GM18517 (cell line): ENCODE results near the gene NFS1.
"Not testable (repeated sequence)": the region's sequence is repeated elsewhere in the genome, so short reads cannot be mapped to it uniquely, and the experiment has no call there.

Source experiments
- ATAC-seq: cut with Tn5 transposase; IDR thresholded peaks from one replicate; pipeline ENCODE4 v1.9.1; 2021; ENCODE audit warnings: mild to moderate bottlenecking, moderate library complexity; ENCODE audit not compliant: unreplicated experiment

The NFS1 gene

DNA sequence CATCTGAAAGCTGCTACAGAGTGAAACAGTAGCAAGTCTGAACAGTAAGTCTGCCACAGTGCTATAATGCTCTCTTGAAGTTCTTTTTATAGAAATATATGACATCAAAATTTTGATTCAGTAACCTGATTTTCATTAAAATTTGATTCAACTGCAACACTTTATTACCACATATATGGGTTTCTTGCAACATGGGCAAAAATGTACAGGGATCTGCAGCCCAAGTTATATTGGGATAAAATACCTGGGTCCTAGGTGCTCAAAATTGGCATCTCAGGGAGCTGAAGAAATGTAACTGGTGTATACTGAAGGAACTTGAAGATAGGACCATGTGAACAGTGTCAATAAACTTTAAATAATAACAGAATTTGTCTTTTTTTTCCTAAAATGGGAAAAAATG lies 10.9 kb upstream of the NFS1 start:
- ATAC-seq, result no peak

DNA sequence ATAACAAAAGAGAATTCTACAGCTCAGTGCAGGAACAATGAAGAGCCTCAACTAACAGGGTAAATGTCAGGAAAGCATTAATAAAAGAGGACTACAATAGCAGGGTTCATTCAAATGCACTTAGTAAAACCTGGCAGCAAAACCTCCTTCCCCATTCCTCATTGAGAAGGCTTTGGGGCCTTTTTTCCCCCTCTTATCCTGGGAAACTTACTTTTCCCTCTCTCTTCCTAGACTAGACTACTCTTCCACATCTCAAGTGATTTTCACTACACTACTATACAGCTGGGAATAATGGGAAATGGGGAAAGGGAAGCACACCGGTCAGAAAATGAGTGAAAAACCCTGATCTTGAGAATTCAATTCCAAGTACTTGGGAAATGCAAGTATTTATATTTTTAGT lies 10.1 kb upstream of the NFS1 start:
- no peak for ATAC-seq

DNA sequence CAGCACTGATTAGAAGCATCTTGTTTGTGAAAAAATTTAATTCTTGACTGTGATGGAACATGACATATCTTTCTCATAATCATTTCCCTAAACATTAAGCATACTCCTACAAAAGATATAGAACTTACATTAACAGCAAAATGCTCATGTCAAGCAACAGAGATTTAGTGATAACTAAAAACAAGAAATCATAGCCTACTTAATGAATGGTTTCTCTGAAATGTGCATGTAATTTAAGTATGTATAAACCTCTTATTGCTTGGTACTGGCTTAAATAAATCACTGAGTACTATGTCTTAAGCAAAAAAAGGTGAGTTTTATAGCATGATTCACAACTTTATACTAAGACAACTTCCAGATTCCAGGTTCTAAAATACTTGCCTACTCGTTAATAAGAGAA lies 9.3 kb upstream of the NFS1 start:
- no peak for ATAC-seq

DNA sequence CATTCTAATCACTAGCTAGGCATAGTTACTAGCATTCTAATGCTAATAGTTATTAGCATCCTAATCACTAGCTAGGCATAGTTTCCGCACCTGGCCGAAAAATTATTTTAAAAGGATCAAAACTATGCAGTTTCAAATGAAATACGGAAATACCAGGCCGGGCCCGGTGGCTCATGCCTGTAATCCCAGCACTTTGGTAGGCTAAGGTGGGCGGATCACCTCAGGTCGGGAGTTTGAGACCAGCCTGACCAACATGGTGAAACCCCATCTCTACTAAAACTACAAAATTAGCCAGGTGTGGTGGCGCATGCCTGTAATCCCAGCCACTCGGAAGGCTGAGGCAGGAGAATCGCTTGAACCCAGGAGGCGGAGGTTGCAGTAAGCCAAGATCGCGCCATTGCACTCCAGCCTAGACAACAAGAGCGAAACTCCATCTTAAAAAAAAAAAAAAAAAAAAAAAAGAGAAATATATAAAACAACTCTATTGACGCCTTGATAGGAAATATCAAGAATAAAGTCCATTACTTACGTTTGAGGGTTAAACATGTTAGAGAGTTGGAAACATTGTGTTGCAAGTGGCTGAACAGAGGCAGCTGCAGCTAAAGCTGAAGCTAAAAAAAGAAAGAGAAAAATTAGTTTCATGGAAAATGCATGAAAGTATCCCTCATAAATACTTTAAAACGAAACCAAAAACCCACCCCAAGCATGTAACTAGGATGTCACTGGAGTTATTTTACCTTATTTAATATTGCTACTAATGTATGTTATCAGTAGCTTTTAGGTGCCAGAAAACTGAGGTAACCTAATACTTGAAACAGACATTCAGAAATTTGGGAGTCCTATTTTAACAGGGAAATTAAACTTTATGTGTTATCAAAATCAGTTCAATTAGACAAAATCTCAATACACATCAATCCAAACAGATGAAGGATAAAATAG lies 7.7 kb upstream of the NFS1 start:
- ATAC-seq, result not testable (repeated sequence)

DNA sequence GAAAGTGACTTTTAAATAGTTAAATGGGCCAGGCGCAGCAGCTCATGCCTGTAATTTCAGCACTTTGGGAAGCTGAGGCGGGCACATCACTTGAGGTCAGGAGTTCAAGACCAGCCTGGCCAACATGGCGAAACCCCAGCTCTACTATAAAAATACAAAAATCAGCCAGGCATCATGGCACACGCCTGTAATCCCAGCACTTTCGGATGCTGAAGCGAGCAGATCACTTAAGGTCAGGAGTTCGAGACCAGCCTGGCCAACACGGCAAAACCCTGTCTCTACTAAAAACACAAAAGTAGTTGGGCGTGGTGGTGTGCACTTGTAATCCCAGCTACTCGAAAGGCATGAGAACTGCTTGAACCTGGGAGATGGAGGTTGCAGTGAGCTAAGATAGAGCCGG lies 6.7 kb upstream of the NFS1 start:
- not testable (repeated sequence) for ATAC-seq

DNA sequence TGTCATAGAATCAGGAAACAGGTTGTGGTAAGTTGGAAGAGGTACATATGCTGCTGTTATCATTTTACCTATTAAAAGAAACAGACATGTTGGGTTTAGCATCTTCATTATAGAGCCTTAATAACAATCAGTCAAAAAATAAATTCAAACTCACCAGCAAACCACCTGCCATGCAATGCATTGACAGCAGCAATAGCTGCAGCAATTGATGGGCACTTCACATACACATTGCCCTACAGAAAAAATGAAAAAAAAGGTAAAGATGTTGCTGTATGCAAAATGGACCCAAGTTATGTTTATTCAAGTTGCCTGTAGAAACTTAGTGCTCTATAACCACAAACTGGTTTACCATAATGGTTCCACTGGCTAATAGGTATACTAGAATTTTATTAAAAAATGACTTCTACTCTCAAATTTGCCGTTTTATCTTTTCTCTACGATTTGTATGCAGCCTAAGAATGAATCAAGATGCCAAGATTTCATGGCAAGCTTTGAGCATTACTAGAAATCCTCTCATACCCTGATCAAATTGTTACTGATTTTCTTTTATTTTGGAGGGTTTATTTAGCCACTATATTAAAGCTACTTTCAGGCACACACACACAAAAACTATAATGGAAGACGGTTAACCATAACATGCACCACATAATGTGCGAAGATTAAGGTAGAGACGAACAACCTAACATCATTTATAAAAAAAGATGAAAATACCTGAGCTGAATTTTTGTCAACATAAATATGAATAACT lies 5.5 kb upstream of the NFS1 start:
- ATAC-seq, result no peak

DNA sequence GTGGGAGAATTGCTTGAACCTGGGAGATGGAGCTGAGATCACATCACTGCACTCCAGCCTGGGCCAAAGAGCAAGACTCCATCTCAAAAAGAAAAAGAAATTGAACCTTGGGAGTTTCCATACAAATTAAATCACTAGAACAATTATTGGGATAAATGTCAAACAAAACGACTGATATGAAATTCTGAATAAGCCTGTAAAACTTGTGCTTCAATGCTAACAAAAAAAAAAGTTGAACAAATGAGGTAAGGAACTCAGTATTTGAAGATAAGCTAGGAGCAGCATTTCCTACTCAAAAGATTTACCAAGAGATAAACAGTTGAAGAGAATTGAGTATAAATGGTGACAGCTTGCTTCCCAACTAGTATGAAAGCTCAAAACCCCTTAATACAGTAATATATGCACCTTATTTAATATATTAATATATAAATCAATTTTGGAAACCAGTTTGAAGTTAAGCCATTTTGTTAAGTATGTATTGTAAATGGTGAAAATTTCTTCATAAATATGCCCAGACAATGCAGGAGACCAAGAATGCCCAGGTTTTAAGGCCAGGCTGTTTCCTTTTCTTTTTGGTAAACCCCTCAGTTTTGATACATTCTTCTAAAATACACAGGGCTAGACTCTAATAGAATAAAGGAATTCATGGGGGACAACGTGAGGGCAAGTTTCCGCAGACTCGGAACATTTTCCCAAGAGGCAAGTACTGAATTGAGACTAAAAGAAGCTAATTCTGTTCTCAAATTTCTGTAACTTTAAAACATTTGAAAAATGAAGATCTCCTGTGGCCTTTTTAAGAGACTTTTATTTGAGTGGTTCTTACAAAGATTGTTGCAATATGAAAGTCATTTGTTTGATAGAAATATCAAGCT lies 3.9 kb upstream of the NFS1 start:
- ATAC-seq, result no peak

DNA sequence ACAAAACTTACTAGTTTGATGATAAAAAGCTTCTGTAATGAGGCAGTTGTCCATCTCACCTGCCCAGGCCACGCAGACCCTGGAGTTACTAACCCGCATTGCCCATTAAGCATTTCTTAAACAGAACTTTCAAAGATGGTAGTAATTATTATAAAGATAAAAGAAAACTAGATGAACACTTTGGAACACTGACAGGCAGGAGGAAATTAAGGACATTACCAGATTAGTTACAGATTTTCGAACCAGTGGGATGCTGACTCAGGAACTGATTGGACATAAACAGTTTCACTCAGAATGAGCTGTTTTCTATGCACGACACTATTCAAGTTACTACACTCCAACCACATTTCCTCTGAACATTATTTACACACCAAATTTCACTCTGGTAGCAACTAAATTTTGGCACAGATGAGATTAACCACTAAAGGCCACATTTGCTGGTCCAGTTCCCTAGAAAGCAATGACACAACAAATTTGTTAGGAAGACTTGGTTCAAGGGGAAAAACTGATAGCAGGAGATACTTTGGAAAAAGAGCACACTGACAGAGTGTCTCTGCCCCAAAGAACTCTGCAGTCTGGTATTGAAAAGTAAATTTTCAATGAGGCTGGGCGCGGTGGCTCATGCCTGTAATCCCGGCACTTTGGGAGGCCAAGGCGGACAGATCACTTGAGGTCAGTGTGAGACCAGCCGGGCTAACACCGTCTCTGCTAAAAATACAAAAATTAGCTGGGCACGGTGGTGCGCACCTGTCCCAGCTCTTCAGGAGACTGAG lies 3.1 kb upstream of the NFS1 start:
- no peak for ATAC-seq

DNA sequence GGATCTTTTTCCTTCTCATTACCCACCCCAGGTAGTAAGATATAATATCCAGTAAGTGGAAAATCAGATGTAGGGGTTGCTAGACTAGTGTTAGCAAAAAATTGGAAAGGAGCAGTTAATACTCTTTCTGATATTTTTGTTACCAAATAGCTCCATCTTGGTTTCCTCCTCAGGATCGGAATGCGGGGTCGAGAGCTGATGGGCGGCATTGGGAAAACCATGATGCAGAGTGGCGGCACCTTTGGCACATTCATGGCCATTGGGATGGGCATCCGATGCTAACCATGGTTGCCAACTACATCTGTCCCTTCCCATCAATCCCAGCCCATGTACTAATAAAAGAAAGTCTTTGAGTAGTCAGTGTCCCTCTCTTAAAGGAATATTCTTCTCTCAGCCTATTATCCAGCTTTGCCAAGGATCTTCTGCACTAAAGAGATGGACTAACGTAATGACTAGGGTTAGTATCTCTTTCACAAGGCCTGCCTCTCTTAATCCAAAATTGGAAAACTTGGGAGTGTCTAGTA lies 1.5 kb upstream of the NFS1 start:
- no peak for ATAC-seq

DNA sequence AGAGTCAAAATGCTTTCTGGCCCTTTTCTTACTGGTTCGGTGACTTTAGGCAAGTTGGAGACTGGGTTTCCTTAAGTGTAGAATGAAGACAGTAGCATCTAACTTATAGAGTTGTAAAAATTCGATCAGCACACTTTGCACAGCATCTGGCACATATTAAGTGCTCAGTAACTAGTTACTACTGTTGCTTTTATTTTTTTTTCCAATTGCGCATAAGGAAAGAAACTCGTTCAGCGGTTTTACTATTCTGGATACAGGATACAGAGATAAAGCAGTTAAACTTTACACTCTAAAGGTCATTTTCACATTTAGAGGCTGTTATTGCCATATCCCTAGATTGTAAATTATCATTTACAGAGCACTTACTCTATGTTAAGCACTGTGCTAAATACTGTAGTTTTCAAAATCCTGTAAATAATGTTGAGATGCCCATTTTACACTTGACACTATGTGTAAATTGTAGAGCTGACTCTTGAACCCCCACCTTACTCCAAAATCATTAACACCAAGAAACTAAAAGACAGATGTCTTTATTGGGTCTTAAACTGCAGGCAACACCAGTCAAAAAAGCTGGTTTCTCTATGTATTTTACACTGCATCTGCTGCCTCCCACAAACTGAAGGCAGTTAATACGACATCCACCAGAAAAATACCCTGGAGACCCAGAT lies 939 bp upstream of the NFS1 start:
- no peak for ATAC-seq

DNA sequence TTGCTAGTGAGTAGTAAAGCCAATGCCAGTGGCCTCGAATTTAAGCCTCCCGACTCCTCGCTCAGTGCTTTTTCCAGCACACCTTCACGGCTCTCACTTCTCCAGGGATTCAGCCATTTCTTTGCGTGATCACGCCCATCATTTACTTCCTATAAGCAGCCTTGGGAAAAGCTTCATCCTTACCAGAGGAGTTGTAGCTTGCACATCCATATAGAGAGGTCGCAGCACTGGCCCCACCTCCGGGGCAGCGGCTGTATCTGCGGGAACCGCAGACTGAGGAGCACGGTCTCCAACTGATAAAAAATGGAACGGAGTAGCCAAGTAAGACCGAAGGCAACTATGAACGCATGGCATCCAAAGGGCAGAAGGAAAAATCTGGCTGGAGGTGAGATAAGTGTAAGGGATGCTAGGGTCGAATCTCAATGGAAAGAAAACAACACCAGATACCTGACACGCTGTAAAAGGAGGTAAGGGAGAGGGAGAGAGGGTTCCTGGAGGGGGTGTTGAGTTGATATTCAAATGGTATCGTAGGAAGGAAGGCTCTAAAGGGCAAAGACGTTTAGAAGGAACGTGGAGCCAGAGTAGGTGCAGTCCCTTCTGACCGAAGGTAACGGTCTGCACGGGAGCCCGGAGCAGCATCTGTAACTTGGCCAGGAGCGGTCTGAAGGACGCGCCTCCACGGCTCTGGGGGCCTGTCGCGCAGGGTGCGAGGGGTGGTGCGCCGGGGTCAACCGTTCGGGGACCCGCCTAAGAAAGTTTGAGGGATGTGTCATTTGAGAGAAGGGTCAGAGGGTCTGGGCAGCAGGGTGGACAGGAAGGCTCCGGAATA lies 640 bp downstream of the NFS1 start:
- no peak for ATAC-seq

DNA sequence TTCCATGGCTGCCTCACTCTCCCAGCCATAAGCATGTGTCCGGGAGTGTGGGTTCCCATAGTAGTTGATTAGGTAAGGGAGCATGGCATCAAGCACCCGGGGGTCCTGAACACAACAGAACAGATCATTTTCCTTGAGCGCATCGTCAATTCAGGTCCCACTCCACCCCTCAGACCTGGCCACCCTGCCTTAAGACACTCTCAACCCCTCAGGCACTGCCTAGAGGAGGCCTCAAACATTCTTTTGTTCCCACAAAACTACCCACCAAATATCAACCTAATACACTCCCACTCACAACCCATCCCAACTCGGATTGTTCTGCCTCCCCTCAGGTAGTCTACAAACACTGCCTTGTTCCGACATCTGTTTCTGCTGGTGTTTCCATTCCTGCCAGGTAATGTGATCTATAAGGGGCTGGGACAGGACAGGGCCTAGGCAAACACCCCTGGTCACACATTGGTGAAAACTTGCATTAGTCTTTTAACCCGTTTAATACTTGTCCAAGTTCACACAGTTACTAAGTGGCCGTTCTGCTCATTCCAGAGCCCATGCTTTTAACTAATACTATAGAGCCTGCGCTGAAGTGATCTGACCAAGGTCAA lies 1.4 kb downstream of the NFS1 start:
- no peak for ATAC-seq

DNA sequence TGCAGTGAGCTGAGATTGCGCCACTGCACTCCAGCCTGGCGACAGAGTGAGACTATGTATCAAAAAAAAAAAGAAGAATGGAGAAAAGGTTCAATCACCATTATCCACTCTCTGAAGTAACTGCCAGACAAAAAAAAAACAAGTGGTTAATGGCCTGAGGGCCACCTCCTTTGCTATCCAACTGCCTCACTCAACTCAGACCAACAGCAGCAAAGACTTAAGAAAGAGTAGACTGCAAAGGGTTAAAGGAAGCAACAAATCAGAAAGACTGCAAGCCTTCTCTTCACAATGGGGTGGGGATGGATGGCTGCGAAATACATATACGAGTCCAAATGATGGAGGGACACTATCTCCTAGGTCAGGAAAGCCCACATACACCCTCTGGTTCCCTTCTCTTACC lies 3.2 kb downstream of the NFS1 start:
- ATAC-seq, result no peak

DNA sequence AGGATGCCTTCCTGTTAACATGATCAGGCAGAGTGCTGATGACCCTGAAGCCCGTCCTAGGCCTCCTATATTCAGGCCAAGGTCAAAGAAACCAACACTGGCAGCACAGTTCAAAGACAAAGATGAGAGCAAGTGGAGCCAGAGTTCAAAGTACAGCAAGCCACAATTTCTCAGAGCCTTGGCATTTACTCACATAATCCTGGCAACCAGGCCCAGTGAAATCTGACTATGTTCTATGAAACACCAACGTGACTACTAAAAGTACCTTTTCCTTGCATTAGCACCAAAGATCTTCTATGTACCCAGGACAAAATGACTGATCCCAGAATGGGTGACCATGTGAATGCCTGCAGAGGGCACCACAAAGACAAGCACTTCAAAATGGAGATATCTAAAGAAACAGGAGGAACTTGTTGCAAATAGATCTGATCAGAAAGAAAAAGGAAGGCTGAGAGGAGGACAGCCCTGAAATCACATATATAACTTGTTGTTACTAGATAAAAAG lies 3.9 kb downstream of the NFS1 start:
- no peak for ATAC-seq

DNA sequence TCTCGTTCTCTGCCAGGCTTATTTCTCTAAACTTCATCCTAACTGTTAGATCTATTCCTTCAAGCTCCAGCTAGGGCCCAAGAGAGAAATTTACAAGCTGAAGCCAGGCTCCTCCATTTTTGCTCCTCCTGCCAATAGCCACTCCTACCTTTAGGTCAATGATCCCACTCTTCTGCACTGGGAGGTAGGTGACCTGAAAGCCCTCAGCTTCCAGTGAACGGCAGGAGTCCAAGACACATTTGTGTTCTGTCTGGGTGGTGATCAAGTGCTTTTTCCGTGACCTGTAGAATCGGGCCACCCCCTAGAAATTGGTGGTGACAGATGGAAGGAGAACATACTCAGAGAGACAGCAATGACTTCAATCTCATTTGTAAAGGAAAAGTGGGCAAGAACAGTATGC lies 8.9 kb downstream of the NFS1 start:
- ATAC-seq, result no peak

DNA sequence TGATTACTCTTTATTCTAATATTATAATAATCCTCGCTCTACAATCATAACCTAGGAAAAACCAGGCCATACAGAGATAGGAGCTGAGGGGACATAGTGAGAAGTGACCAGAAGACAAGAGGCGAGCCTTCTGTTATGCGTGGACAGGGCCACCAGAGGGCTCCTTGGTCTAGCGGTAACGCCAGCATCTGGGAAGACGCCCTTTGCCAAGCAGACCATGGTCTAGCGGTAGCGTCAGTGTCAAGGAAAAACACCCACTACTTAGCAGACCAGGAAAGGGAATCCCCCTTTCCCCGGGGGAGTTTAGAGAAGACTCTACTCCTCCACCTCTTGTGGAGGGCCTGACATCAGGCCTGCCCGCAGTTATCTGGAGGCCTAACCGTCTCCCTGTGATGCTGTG lies 12.3 kb downstream of the NFS1 start:
- not testable (repeated sequence) for ATAC-seq

DNA sequence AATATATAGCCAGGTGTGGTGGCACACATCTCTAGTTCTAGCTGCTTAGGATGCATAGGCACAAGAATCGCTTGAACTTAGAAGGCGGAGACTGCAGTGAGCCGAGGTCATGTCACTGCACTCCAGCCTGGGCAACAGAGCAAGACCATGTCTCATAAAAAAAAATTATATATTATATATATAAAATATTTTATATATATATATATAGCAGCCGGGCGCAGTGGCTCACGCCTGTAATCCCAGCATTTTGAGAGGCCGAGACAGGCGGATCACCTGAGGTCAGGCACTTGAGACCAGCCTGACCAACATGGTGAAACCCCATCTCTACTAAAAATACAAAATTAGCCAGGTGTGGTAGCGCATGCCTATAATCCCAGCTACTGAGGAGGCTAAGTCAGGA lies 13.8 kb downstream of the NFS1 start:
- not testable (repeated sequence) for ATAC-seq

DNA sequence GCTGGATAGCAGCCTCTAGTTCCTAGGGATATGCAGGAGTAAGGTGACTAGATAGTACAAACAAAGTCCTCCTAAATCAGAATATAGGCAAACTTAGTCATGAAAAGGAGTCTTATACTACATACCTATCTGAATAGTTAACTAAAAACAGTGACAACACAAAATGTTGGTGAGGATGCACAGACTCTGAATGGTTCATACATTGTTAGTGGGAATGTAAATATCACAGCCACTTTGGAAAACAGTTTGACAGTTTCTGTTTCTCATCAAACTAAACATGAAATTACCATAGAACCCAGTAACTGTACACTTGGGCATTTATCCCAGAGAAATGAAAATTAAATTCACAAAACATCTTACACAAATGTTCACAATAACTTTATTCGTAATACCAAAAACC lies 17.2 kb downstream of the NFS1 start:
- ATAC-seq, result no peak
